Loucy (cell line): Measurements from ENCODE around the gene HEBP2.
A peak's percentile ranks its signal among the peaks of the same experiment; 100 is the strongest.

Experiments
- H2AFZ ChIP-seq: fragments of 200-600 bp; sonication (generic); 2 replicates; pipeline ENCODE4 v1.6.0; 2016; ENCODE audit warnings: antibody characterized with exemption, mild to moderate bottlenecking, low read length, moderate library complexity
- H3F3A ChIP-seq: fragments of 200-600 bp; 2 replicates; pipeline ENCODE4 v1.6.0; 2016; ENCODE audit warnings: antibody characterized with exemption, low read depth, mild to moderate bottlenecking
- H3K27me3 ChIP-seq: fragments of 200-600 bp; sonication (generic); 2 replicates; pipeline ENCODE4 v1.6.1; 2014; ENCODE audit warnings: low read length, mild to moderate bottlenecking; ENCODE audit not compliant: insufficient read depth, poor library complexity, severe bottlenecking
- H3K36me3 ChIP-seq: fragments of 200-600 bp; sonication (generic); 2 replicates; pipeline ENCODE4 v1.6.1; 2016; ENCODE audit warnings: low read length; ENCODE audit not compliant: insufficient read depth
- H3K4me1 ChIP-seq: fragments of 200-600 bp; sonication (generic); 2 replicates; pipeline ENCODE4 v1.5.1; 2014; ENCODE audit warnings: low read length, mild to moderate bottlenecking; ENCODE audit not compliant: insufficient read depth, poor library complexity, severe bottlenecking
- H3K4me2 ChIP-seq: fragments of 200-600 bp; sonication (generic); 2 replicates; pipeline ENCODE4 v1.6.0; 2014; ENCODE audit warnings: antibody characterized with exemption, low read length, low read depth, mild to moderate bottlenecking; ENCODE audit not compliant: poor library complexity, severe bottlenecking
- H3K4me3 ChIP-seq: fragments of 200-600 bp; sonication (generic); 2 replicates; pipeline ENCODE4 v1.5.1; 2014; ENCODE audit warnings: low read length, mild to moderate bottlenecking, mixed read lengths; ENCODE audit not compliant: poor library complexity, severe bottlenecking
- H3K79me2 ChIP-seq: fragments of 200-600 bp; sonication (generic); 2 replicates; pipeline ENCODE4 v1.6.1; 2014; ENCODE audit warnings: low read length; ENCODE audit not compliant: insufficient read depth
- H3K9ac ChIP-seq: fragments of 200-600 bp; sonication (generic); 2 replicates; pipeline ENCODE4 v1.6.0; 2014; ENCODE audit warnings: mild to moderate bottlenecking, low read depth, low read length, moderate library complexity; ENCODE audit not compliant: poor library complexity, severe bottlenecking
- H3K9me2 ChIP-seq: fragments of 200-600 bp; sonication (generic); replicated peaks from 2 replicates; pipeline ENCODE4 v1.6.1; 2016; ENCODE audit warnings: low read depth, low read length, mixed read lengths
- H3K9me3 ChIP-seq: fragments of 200-600 bp; sonication (generic); 2 replicates; pipeline ENCODE4 v1.6.1; 2014; ENCODE audit warnings: mild to moderate bottlenecking, antibody characterized with exemption, low read length, low read depth; ENCODE audit not compliant: insufficient read depth
- H4K20me1 ChIP-seq: fragments of 200-600 bp; sonication (generic); 2 replicates; pipeline ENCODE4 v1.6.0; 2014; ENCODE audit warnings: antibody characterized with exemption, low read length, mild to moderate bottlenecking; ENCODE audit not compliant: insufficient read depth, poor library complexity, severe bottlenecking
- EZH2phosphoT487 ChIP-seq: fragments of 200-600 bp; IDR thresholded peaks from 2 replicates; pipeline ENCODE4 v1.6.1; 2018; ENCODE audit warnings: antibody characterized with exemption, mild to moderate bottlenecking, moderate library complexity, borderline replicate concordance
- TF ChIP-seq, protein P1 (sequence below): fragments of 200-600 bp; sonication (generic); conservative IDR thresholded peaks from 2 replicates; pipeline ENCODE4 v1.5.1; 2014; ENCODE audit warnings: mild to moderate bottlenecking, antibody characterized with exemption, low read length

Gene HEBP2

DNA sequence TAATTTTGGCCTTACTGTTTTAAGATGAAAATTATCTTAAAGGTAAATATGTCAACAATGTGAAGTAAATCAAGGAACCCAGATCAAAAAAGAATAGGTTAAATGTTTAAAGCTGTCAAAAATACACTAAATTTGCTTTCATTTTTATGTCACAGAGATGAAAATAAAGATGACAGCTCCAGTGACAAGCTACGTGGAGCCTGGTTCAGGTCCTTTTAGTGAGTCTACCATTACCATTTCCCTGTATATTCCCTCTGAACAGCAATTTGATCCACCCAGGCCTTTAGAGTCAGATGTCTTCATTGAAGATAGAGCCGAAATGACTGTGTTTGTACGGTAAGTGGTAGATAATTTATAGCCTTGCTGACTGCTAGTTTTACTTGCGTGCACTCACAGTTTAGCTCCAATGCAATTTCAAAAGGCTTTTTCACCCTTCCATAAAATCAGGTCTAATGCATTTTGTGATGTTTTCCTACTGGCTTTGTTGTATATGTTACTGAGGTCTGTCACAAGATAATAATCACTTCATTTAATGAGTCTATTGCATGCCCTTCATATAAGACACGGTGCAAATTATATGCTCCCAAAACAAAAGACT lies 1.9 kb downstream of the HEBP2 start:
- H3K9me3 ChIP-seq = no peaks in the 10 kb centered on the region
- peaks cover 20% of the 10 kb centered on the region for H3K4me1 ChIP-seq
- no peaks in the 10 kb centered on the region for H3K9me2 ChIP-seq
- peaks cover 3% of the 10 kb centered on the region; the same call in 1 of the 2 replicates for H3F3A ChIP-seq
- H3K36me3 ChIP-seq = no peaks in the 10 kb centered on the region; the same call in 1 of the 2 replicates
- TF ChIP-seq, protein P1, sequence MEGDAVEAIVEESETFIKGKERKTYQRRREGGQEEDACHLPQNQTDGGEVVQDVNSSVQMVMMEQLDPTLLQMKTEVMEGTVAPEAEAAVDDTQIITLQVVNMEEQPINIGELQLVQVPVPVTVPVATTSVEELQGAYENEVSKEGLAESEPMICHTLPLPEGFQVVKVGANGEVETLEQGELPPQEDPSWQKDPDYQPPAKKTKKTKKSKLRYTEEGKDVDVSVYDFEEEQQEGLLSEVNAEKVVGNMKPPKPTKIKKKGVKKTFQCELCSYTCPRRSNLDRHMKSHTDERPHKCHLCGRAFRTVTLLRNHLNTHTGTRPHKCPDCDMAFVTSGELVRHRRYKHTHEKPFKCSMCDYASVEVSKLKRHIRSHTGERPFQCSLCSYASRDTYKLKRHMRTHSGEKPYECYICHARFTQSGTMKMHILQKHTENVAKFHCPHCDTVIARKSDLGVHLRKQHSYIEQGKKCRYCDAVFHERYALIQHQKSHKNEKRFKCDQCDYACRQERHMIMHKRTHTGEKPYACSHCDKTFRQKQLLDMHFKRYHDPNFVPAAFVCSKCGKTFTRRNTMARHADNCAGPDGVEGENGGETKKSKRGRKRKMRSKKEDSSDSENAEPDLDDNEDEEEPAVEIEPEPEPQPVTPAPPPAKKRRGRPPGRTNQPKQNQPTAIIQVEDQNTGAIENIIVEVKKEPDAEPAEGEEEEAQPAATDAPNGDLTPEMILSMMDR = no peak
- TF ChIP-seq EZH2phosphoT487 = no peak
- peaks cover 12% of the 10 kb centered on the region; the same call in 1 of the 2 replicates for H3K79me2 ChIP-seq
- peak overlapping the region; percentile 90 for H3K4me2 ChIP-seq
- H4K20me1 ChIP-seq = no peaks in the 10 kb centered on the region
- peak overlapping the region; percentile 88 for H3K9ac ChIP-seq
- H2AFZ ChIP-seq = peak overlapping the region; percentile 52; the same call in 1 of the 2 replicates
- H3K4me3 ChIP-seq = peak overlapping the region; percentile 82
- no peaks in the 10 kb centered on the region for H3K27me3 ChIP-seq

DNA sequence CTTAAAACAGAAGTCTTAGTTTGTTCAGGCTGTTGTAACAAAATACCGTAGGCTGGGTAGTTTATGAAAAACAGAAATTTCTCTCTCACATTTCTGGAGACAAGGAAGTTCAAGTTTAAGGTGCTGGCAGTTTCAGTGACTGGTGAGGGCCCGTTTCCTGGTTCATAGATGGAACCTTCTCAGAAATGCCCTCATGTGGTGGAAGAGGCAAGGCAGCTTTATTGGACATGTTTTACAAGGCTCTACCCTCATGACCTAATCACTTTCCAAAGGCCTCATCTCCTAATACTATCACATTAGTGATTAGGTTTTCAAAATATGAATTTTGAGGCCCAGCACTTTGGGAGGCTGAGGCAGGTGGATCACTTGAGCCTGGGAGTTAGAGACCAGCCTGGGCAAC lies 2.4 kb downstream of the HEBP2 start:
- Histone ChIP-seq H2AFZ (peak overlapping the region; percentile 52; the same call in 1 of the 2 replicates), H3K4me1 (peaks cover 25% of the 10 kb centered on the region), H3K9me2 (no peaks in the 10 kb centered on the region), H3K4me2 (peak overlapping the region; percentile 90), H4K20me1 (no peaks in the 10 kb centered on the region), H3K36me3 (no peaks in the 10 kb centered on the region; the same call in 1 of the 2 replicates), H3K9me3 (no peaks in the 10 kb centered on the region), H3K27me3 (no peaks in the 10 kb centered on the region), H3K79me2 (peaks cover 12% of the 10 kb centered on the region; the same call in 1 of the 2 replicates), H3K4me3 (peak overlapping the region; percentile 82), H3F3A (peaks cover 3% of the 10 kb centered on the region; the same call in 1 of the 2 replicates), H3K9ac (peak overlapping the region; percentile 88)
- TF ChIP-seq, protein P1 = peak; percentile 43
- no peak for TF ChIP-seq EZH2phosphoT487

DNA sequence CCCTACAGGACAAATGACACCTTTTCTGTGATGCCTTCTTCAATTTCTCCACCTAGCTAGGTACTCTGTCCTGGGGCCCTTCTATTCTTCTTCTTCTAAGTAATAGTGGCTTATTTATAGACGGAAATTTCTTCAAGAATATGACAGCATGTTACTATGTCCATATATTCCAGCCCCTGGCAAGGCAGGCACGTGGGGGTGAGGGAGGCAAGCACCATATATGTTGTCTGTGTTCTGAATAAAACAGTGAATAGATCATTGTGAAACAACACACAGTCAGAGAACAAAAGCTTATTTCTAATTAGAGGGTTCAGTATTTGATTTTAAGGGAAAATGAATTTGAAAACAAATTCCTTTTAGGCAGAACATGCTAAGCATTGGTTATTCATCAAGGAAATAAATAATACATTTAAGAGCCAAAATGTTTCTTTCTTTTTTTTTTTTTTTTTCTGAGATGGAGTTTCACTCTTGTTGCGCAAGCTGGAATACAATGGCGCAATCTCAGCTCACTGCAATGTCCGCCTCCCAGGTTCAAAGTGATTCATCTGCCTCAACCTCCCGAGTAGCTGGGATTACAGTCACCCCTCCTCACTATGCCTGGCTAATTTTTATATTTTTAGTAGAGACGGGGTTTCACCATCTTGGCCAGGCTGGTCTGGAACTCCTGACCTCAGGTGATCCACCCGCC lies 6.2 kb downstream of the HEBP2 start:
- Histone ChIP-seq H2AFZ (no peak overlapping the region), H3K79me2 (peaks cover 2% of the 10 kb centered on the region; the same call in 1 of the 2 replicates), H3K4me3 (no peak overlapping the region), H3F3A (no peaks in the 10 kb centered on the region; the same call in 1 of the 2 replicates), H3K27me3 (no peaks in the 10 kb centered on the region), H3K9ac (no peak overlapping the region), H3K4me1 (peaks cover 22% of the 10 kb centered on the region), H3K9me3 (no peaks in the 10 kb centered on the region), H3K4me2 (no peak overlapping the region), H4K20me1 (no peaks in the 10 kb centered on the region), H3K9me2 (no peaks in the 10 kb centered on the region), H3K36me3 (peaks cover 8% of the 10 kb centered on the region; the same call in 1 of the 2 replicates)
- TF ChIP-seq EZH2phosphoT487 = no peak
- TF ChIP-seq, protein P1 = no peak
